Breast epithelium (tissue), 4 donors: ENCODE data around the gene SPACA5. TPM values are rescaled to one million over a fixed set of nuclear protein-coding genes. Genes with fewer than 3 reads are reported as not detected.
"Not testable (repeated sequence)": the region's sequence is repeated elsewhere in the genome, so short reads cannot be mapped to it uniquely, and the experiment has no call there.

Source experiments
- DNase-seq, 2 donors: peaks; one replicate each; pipeline ENCODE4 v3.0.0-alpha.2; 2019; ENCODE audit warnings: low spot score in 2 of 2
- H3K27ac ChIP-seq, 2 donors: fragments of 200-600 bp; sonication (generic) in 1 of 2; one replicate each; pipeline ENCODE4 v1.5.1; 2016 to 2019; ENCODE audit warnings: mild to moderate bottlenecking in 1 of 2
- H3K27me3 ChIP-seq, 2 donors: fragments of 200-600 bp; sonication (generic) in 1 of 2; one replicate each; pipeline versions ENCODE4 v1.5.1 to v1.6.0; 2017 to 2019; ENCODE audit warnings: control low read depth in 1 of 2, mild to moderate bottlenecking in 1 of 2
- H3K36me3 ChIP-seq: fragments of 200-600 bp; one replicate; pipeline ENCODE4 v1.5.1; 2019
- H3K4me1 ChIP-seq, 2 donors: fragments of 200-600 bp; sonication (generic); one replicate each; pipeline ENCODE4 v1.5.1; 2016 to 2019; ENCODE audit warnings: control low read depth in 1 of 2
- H3K4me3 ChIP-seq, 3 donors: fragments of 200-600 bp; sonication (generic); 1 replicate in 2 of 3; 2 replicates in 1 of 3; pipeline ENCODE4 v1.5.1; 2016 to 2019; ENCODE audit warnings: mild to moderate bottlenecking in 3 of 3, moderate library complexity in 2 of 3
- H3K9me3 ChIP-seq, 2 donors: fragments of 200-600 bp; sonication (generic) in 1 of 2; one replicate each; pipeline ENCODE4 v1.5.1; 2016 to 2019; ENCODE audit warnings: control low read depth in 1 of 2
- POLR2A ChIP-seq: fragments of 450-650 bp; IDR thresholded peaks from one replicate; pipeline ENCODE4 v1.6.1; 2016; ENCODE audit warnings: antibody characterized with exemption, mild to moderate bottlenecking, moderate library complexity
- POLR2AphosphoS5 ChIP-seq, 3 donors: sonication (generic); formaldehyde crosslinking; IDR thresholded peaks; one replicate each; pipeline ENCODE4 v1.6.1; 2017; ENCODE audit warnings: antibody characterized with exemption in 3 of 3
- intact Hi-C: fragments of 100-400 bp; cut with DNase I; formaldehyde crosslinking; loops from one replicate; pipeline ENCODE4 v1.15.1; 2023; ENCODE audit warnings: low total_unique reads
- total RNA-seq, 3 donors: library from RNA; depleted of rRNA; stranded (reverse); fragments of >200 nt; gene quantifications; one replicate each; pipeline ENCODE4 v1.1.0, GENCODE V29; 2016
- TF ChIP-seq, protein P1 (sequence below), 3 donors: fragments of 450-650 bp; IDR thresholded peaks; one replicate each; pipeline ENCODE4 v1.5.1; 2016 to 2017; ENCODE audit warnings: antibody characterized with exemption in 3 of 3, mild to moderate bottlenecking in 3 of 3, moderate library complexity in 3 of 3

The SPACA5 gene
- total RNA-seq, 3 donors from 2014 or later, result not detected

DNA sequence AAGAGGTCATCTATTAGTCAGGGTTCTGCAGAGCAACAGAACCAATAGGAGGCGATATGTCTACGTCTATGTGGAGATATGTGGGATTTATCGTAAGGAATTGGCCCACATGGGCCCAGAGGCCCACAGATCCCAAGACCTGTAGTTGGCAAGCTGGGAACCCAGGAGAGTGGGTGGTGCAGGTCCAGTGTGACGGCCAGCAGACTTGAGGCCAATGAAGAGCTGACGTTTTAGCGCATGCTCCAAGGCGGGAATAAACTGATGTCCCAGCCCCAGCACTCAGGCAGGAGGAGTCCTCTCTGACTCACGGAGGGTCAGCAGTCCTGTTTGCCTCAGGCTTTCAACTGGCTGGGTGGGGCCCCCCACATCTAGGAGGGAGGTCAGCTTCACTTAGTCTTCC is 21.3 kb downstream of the SPACA5 start:
- Histone ChIP-seq H3K4me3 (no peak overlapping the region), H3K36me3 (no peaks in the 10 kb centered on the region), H3K27me3 (peaks cover 0 to 14% of the 10 kb centered on the region in 2 donors), H3K4me1 (no peaks in the 10 kb centered on the region), H3K9me3 (no peaks in the 10 kb centered on the region), H3K27ac (no peak overlapping the region)
- no peak for DNase-seq
- intact Hi-C loops, result no loop called here
- no peak for TF ChIP-seq POLR2A
- no peak for TF ChIP-seq POLR2AphosphoS5 (IDR thresholded peaks at IDR 0.05)
- TF ChIP-seq, protein P1, sequence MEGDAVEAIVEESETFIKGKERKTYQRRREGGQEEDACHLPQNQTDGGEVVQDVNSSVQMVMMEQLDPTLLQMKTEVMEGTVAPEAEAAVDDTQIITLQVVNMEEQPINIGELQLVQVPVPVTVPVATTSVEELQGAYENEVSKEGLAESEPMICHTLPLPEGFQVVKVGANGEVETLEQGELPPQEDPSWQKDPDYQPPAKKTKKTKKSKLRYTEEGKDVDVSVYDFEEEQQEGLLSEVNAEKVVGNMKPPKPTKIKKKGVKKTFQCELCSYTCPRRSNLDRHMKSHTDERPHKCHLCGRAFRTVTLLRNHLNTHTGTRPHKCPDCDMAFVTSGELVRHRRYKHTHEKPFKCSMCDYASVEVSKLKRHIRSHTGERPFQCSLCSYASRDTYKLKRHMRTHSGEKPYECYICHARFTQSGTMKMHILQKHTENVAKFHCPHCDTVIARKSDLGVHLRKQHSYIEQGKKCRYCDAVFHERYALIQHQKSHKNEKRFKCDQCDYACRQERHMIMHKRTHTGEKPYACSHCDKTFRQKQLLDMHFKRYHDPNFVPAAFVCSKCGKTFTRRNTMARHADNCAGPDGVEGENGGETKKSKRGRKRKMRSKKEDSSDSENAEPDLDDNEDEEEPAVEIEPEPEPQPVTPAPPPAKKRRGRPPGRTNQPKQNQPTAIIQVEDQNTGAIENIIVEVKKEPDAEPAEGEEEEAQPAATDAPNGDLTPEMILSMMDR (IDR thresholded peaks at IDR 0.05), result no peak

DNA sequence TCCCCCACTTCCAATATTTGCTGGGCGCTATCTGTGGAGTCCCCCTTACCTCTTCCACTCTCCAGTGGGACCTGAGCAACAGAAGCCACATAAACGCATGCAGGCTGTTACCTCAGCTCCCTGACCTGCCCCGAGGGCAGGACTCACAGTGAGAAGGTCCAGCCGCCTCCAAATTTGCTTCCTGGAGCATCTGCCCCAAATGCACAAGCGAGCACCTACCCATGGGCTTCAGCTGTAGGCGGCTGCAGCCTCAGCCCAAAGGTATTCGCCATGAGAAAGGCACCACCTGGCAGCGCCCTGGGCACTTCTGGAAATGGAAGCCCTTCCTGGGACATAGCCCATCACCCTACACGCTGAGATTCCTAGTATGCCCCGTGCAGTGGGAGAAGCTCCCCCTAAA is 23.4 kb downstream of the SPACA5 start:
- TF ChIP-seq POLR2AphosphoS5 (IDR thresholded peaks at IDR 0.05) (no peak), POLR2A (no peak)
- TF ChIP-seq, protein P1 (IDR thresholded peaks at IDR 0.05), result no peak
- Histone ChIP-seq H3K36me3 (no peaks in the 10 kb centered on the region), H3K4me3 (no peak overlapping the region), H3K27ac (no peak overlapping the region), H3K9me3 (no peaks in the 10 kb centered on the region), H3K4me1 (no peaks in the 10 kb centered on the region), H3K27me3 (peaks cover 0 to 14% of the 10 kb centered on the region in 2 donors)
- intact Hi-C loops, result no loop called here
- no peak for DNase-seq

DNA sequence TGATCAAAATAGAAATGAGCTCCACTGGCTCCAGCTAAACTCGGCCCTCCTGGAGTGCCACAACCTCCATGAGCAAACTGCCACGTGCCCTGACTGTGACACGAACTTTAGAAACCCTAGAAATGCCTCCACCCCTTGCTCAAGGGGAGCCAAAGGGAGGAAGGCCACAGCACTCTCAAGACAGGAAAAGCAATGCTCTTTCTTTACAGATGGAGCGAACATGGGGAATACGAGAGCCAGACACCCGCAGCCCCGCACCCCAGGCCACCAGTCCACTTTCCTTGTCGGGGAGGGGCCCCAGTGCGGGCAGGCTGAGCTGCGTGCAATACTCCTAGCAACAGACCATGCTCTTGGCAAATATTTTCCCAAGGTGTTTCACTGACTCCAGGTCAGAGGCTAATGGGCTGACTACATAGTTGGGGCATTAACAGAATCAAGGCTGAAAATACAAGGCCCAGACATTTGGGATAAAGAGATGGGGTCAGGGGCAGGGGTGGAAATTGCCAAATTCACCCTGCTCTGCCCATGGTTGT is 23.9 kb downstream of the SPACA5 start:
- intact Hi-C loops, H3K9me3 ChIP-seq, H3K36me3 ChIP-seq, H3K27ac ChIP-seq, DNase-seq, H3K4me3 ChIP-seq, H3K4me1 ChIP-seq: not testable (repeated sequence)
- peaks cover 0 to 14% of the 10 kb centered on the region in 2 donors for H3K27me3 ChIP-seq

DNA sequence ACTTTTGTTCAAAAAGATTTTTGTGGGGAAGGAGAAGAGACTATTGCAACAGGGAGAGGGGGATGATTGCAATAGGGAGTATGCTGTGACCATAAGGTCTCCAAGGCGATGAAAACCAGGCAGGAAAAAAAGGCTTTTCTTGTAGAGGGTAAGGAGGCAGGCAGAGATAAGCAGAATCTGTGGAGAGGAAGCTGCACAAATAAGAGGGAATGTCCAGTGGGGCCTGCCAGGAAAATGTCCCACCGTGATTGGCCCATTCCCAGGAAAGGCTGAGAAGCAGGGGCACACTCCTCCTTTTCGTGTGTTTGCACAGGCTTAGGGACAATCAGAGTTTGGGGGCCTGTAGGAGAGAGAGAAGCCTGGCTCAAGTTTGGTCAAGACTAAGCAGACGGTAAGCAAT is 29.1 kb downstream of the SPACA5 start:
- intact Hi-C loops, result no loop called here
- no peaks in the 10 kb centered on the region for H3K9me3 ChIP-seq
- no peaks in the 10 kb centered on the region for H3K4me1 ChIP-seq
- no peaks in the 10 kb centered on the region for H3K27me3 ChIP-seq
- TF ChIP-seq, protein P1 (IDR thresholded peaks at IDR 0.05), result no peak
- no peak for TF ChIP-seq POLR2AphosphoS5 (IDR thresholded peaks at IDR 0.05)
- no peak for TF ChIP-seq POLR2A
- H3K36me3 ChIP-seq, result no peaks in the 10 kb centered on the region
- no peak overlapping the region for H3K4me3 ChIP-seq
- no peak overlapping the region for H3K27ac ChIP-seq
- no peak for DNase-seq

DNA sequence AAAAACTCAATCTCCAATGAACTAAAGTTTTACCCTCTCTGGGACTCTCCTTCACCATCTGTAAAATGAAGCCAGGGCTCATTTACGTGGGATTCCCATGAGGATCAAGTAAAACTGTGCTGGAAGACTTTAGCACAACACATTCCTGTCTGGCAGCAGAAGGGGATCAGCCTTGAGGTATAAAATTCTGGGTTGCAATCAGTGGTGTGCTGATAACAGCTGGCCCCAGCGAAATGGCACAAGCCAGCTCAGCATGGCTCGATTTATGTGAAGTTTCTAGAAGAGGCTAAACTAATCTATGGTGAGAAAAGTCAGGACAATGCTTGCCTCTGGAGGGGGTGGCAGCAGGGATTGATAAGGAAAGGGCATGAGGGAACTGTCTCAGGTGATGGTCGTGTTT is 36.3 kb downstream of the SPACA5 start:
- no peaks in the 10 kb centered on the region for H3K9me3 ChIP-seq
- no peak for DNase-seq
- intact Hi-C loops, result no loop called here
- no peak for TF ChIP-seq POLR2AphosphoS5 (IDR thresholded peaks at IDR 0.05)
- TF ChIP-seq POLR2A, result no peak
- TF ChIP-seq, protein P1 (IDR thresholded peaks at IDR 0.05), result no peak
- peaks cover 0 to 23% of the 10 kb centered on the region in 2 donors for H3K27me3 ChIP-seq
- H3K4me3 ChIP-seq, result no peak overlapping the region
- no peak overlapping the region for H3K27ac ChIP-seq
- H3K36me3 ChIP-seq, result no peaks in the 10 kb centered on the region
- H3K4me1 ChIP-seq, result no peaks in the 10 kb centered on the region
